Right lobe of liver (tissue), 6 donors: ENCODE data around the gene IFNA8. TPM values are rescaled to one million over a fixed set of nuclear protein-coding genes. Genes with fewer than 3 reads are reported as not detected.
"Not testable (repeated sequence)": the region's sequence is repeated elsewhere in the genome, so short reads cannot be mapped to it uniquely, and the experiment has no call there.

Experiments used
- ATAC-seq, 4 donors: fragments of 200-7000 bp; cut with Tn5 transposase; one replicate each; pipeline ENCODE4 v1.9.1; 2020; ENCODE audit warnings: mild to moderate bottlenecking in 4 of 4, moderate library complexity in 4 of 4
- DNase-seq, 3 donors: peaks; one replicate each; pipeline ENCODE4 v3.0.0-alpha.2; 2020
- H3K27ac ChIP-seq, 3 donors: fragments of 200-600 bp; one replicate each; pipeline ENCODE4 v1.8.0; 2022
- H3K27me3 ChIP-seq, 2 donors: fragments of 200-600 bp; one replicate each; pipeline ENCODE4 v1.8.0; 2022
- H3K36me3 ChIP-seq, 4 donors: fragments of 200-600 bp; sonication (generic) in 1 of 4; one replicate each; pipeline versions ENCODE4 v1.5.1 to v1.8.0; 2017 to 2022; ENCODE audit warnings: control low read depth in 1 of 4
- H3K4me1 ChIP-seq, 4 donors: fragments of 200-600 bp; sonication (generic) in 1 of 4; one replicate each; pipeline versions ENCODE4 v1.5.1 to v1.8.0; 2017 to 2022; ENCODE audit warnings: control low read depth in 1 of 4
- H3K4me3 ChIP-seq, 3 donors: fragments of 200-600 bp; one replicate each; pipeline ENCODE4 v1.8.0; 2022
- H3K9me3 ChIP-seq, 4 donors: fragments of 200-600 bp; sonication (generic) in 1 of 4; one replicate each; pipeline versions ENCODE4 v1.5.1 to v1.8.0; 2017 to 2022; ENCODE audit warnings: control low read depth in 1 of 4
- POLR2A ChIP-seq: fragments of 450-650 bp; IDR thresholded peaks from one replicate; pipeline ENCODE4 v1.6.1; 2017; ENCODE audit warnings: antibody characterized with exemption, mild to moderate bottlenecking
- WGBS: methylation state at CpG from one replicate; pipeline ENCODE4 v1.1.6; 2018; ENCODE audit warnings: low coverage, low lambda C conversion rate; ENCODE audit not compliant: insufficient coverage; ENCODE audit errors: missing lambda C conversion rate; 5-methylcytosine and 5-hydroxymethylcytosine counted together
- intact Hi-C, 2 donors: fragments of 100-400 bp; cut with DNase I; formaldehyde crosslinking; loops; one replicate each; pipeline versions ENCODE4 v1.11.2 to v1.14.1; 2022
- long read RNA-seq: library from polyadenylated mRNA; unstranded; transcript quantifications from one replicate; pipeline ENCODE4 v2.0.0, GENCODE V29; 2019
- total RNA-seq, 6 experiments: library from RNA; depleted of rRNA in 2 of 6; stranded (reverse); fragments of >200 nt in 2 of 6; fragmentation: NEBNext Ultra II Directional in 3 of 6; extraction: Animal tissue kit (Norgen Biotek cat#: 25700) in 3 of 6; gene quantifications; one replicate each; pipeline versions ENCODE4 v1.1.0 to v1.2.4, GENCODE V29; 2016 to 2023
- TF ChIP-seq, protein P1 (sequence below), 4 donors: fragments of 200-600 bp in 3 of 4; fragments of 450-650 bp in 1 of 4; IDR thresholded peaks; one replicate each; pipeline versions ENCODE4 v1.5.1 to v1.8.0; 2016 to 2022; ENCODE audit warnings: antibody characterized with exemption in 4 of 4, mild to moderate bottlenecking in 2 of 4
- donor health status: DM: no; HTN: yes; CAD: no.
- donor health status: DM: no; HTN: no; CAD: no.
- donor health status: DM: no; HTN: no; CAD: no.
- donor health status: DM: no; HTN: yes; CAD: no.
- donor health status: DM: no; HTN: yes; CAD: no.

The IFNA8 gene
- not detected for total RNA-seq
- long read RNA-seq, result 0 reads

DNA sequence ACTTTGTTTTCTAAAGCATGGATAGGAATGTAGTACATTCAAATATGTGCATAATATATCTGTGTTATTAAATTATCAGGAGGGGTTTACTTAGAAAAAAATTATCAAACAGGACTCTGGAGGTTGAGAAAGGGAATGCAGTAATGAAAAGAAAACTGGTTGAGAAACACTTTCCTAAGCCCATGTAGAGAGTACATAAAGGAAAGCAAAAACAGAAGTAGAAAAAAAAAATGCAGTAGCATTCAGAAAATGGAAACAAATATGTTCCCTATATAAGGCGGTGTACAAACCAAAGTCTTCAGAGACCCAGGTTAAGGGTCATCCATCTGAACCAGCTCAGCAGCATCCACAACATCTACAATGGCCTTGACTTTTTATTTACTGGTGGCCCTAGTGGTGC lies at the start of gene IFNA8:
Gene IFNA8 (plus strand): TSS at position 301 of the 400 bp plus-strand sequence. CDS start 60 bp downstream, at position 361.
- DNase-seq (no peak), ATAC-seq (no peak)
- H3K4me1 ChIP-seq, result no peaks in the 10 kb centered on the region
- TF ChIP-seq, protein P1, sequence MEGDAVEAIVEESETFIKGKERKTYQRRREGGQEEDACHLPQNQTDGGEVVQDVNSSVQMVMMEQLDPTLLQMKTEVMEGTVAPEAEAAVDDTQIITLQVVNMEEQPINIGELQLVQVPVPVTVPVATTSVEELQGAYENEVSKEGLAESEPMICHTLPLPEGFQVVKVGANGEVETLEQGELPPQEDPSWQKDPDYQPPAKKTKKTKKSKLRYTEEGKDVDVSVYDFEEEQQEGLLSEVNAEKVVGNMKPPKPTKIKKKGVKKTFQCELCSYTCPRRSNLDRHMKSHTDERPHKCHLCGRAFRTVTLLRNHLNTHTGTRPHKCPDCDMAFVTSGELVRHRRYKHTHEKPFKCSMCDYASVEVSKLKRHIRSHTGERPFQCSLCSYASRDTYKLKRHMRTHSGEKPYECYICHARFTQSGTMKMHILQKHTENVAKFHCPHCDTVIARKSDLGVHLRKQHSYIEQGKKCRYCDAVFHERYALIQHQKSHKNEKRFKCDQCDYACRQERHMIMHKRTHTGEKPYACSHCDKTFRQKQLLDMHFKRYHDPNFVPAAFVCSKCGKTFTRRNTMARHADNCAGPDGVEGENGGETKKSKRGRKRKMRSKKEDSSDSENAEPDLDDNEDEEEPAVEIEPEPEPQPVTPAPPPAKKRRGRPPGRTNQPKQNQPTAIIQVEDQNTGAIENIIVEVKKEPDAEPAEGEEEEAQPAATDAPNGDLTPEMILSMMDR (IDR thresholded peaks at IDR 0.05), result no peak
- TF ChIP-seq POLR2A, result no peak
- no peak within 1 kb of the TSS for H3K27ac ChIP-seq
- H3K36me3 ChIP-seq, result no peaks in the 10 kb centered on the region
- intact Hi-C loops, result no loop called here
- H3K27me3 ChIP-seq, result no peaks in the 10 kb centered on the region
- no peaks in the 10 kb centered on the region for H3K9me3 ChIP-seq
- 71% methylated on average over 1 of the region's 1 CpG for WGBS
- no peak within 1 kb of the TSS for H3K4me3 ChIP-seq

DNA sequence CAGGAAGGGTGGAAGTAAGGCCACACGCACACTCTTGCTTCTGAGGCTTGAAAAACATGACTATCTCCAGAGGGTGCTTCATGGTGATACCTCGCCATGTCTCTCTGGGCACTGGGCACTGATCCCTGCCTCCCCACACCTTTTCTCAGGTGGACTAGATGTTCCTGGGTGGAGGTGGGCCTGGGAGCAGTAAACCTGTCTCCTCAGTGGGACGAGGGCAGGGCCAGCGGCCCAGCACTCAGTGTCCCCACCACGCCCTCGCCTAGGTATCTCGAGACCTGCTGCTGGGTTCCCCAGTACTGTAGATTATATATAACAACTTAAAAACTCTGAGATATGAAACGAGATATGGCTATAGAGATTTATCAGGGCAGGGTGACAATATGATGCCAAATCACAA lies 46.6 kb upstream of the IFNA8 start:
- intact Hi-C loops, result no loop called here
- DNase-seq (no peak), ATAC-seq (no peak)
- no peaks in the 10 kb centered on the region for H3K27me3 ChIP-seq
- TF ChIP-seq, protein P1 (IDR thresholded peaks at IDR 0.05), result no peak
- no peak for TF ChIP-seq POLR2A
- no peak overlapping the region for H3K4me3 ChIP-seq
- H3K27ac ChIP-seq, result no peak overlapping the region
- no peaks in the 10 kb centered on the region for H3K36me3 ChIP-seq
- WGBS, result 67% methylated on average over 6 of the region's 8 CpGs
- H3K4me1 ChIP-seq, result no peaks in the 10 kb centered on the region
- H3K9me3 ChIP-seq, result no peaks in the 10 kb centered on the region

DNA sequence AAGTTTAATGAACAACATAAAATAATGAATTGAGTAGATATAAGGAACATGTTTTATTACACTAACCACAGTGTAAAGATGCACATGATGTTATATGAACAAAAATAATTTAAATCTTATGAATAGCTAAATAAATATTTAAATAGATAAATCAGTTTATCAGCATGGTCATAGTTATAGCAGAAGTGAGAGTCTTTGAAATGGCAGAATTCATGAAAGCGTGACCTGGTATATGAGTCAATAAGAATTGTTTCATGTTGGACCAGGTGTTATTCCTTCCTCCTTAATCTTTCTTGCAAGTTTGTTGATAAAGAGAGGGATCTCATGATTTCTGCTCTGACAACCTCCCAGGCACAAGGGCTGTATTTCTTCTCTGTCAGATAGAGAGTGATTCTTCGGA lies 41.7 kb upstream of the IFNA8 start:
- H3K9me3 ChIP-seq, ATAC-seq, H3K36me3 ChIP-seq, DNase-seq, intact Hi-C loops, H3K4me3 ChIP-seq, H3K27ac ChIP-seq, H3K4me1 ChIP-seq, H3K27me3 ChIP-seq: not testable (repeated sequence)
- WGBS, result 94% methylated on average over 1 of the region's 2 CpGs

DNA sequence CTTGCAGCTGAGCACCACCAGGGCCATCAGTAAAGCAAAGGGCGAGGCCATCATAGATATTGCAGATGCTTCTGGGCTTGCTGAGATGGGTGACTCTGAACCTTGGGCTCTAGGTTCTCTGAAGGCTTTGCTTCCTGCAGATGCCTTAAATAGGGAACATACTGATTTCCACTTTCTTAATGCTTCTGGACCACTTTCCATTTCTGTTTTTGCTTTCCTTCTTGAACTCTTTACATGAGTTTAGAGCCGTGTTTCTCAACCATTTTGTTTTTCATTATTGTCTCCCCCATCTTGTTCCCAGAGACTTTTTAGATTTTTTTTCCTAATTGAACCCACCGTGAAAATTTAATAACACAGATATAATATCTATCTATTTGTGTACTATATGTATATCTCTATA lies 41.0 kb upstream of the IFNA8 start, which contains the start of gene IFNA13:
Gene IFNA13 (minus strand): TSS at position 101 of the 400 bp plus-strand sequence. CDS start 47 bp downstream, at position 54.
- Histone ChIP-seq H3K27me3 (no peaks in the 10 kb centered on the region), H3K9me3 (no peaks in the 10 kb centered on the region), H3K4me1 (no peaks in the 10 kb centered on the region), H3K4me3 (no peak within 1 kb of the TSS), H3K27ac (no peak within 1 kb of the TSS), H3K36me3 (no peaks in the 10 kb centered on the region)
- TF ChIP-seq, protein P1 (IDR thresholded peaks at IDR 0.05), result no peak
- no peak for TF ChIP-seq POLR2A
- intact Hi-C loops, result no loop called here
- WGBS, result 58% methylated on average over 2 of the region's 3 CpGs
- DNase-seq (no peak), ATAC-seq (no peak)

DNA sequence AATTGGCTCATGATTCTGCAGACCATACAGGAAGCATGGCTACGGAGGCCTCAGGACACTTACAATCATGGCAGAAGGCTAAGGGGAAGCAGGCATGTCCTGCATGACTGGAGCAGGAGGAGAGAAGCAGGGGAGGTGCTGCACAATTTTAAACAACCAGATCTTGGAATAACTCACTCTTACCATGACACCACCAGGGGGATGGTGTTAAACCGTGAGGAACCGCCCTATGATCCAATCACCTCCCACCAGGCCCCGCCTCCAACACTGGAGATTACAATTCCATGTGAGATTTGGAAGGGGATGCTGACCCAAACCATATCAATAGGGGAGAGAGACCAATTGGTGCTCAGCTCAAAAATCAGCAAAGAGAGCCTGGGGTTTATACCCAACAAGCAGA lies 37.5 kb upstream of the IFNA8 start:
- 54% methylated on average over 4 of the region's 4 CpGs for WGBS
- DNase-seq, ATAC-seq, H3K27ac ChIP-seq, H3K4me1 ChIP-seq, H3K27me3 ChIP-seq, H3K4me3 ChIP-seq, intact Hi-C loops, H3K9me3 ChIP-seq, H3K36me3 ChIP-seq: not testable (repeated sequence)
